Caco-2 (cell line): Measurements from ENCODE around the gene PPM1F. TPM values are rescaled to one million over a fixed set of nuclear protein-coding genes. Genes with fewer than 3 reads are reported as not detected.

Source experiments
- BruUV-seq: library from RNA; stranded (reverse); fragments of 400-500 nt; replicated peaks from 2 replicates; lab custom pipeline; 2021; lab: Mats Ljungman, UMichigan
- CTCF ChIA-PET: fragments of 300-600 bp; sonication (Branson Sonifier 250); formaldehyde crosslinking; loops from one replicate; lab custom pipeline; 2022; ENCODE audit warnings: antibody characterized with exemption; lab: Charles Lee
- POLR2A ChIA-PET: fragments of 300-600 bp; sonication (Branson Sonifier 250); formaldehyde crosslinking; loops from one replicate; lab custom pipeline; 2022; ENCODE audit warnings: antibody characterized with exemption; lab: Charles Lee
- DNase-seq, 2 experiments: peaks; one replicate each; pipeline versions ENCODE4 v3.0.0 to v3.0.0-alpha.2; 2020 to 2022
- H3K27me3 ChIP-seq: replicated peaks from 2 replicates; pipeline ENCODE4 v1.6.0; 2011; ENCODE audit warnings: low read length; ENCODE audit not compliant: control insufficient read depth, insufficient read depth
- H3K36me3 ChIP-seq: 2 replicates; pipeline ENCODE4 v1.5.1; 2011; ENCODE audit warnings: low read length; ENCODE audit not compliant: control insufficient read depth, insufficient read depth
- H3K4me1 ChIP-seq: fragments of 250-450 bp; sonication (Bioruptor Pico); 2 replicates; pipeline ENCODE4 v1.5.1; 2020; ENCODE audit warnings: mild to moderate bottlenecking
- H3K4me3 ChIP-seq: 2 replicates; pipeline ENCODE4 v1.5.1; 2011; ENCODE audit warnings: low read depth, mild to moderate bottlenecking, control low read depth, low read length
- H3K9me3 ChIP-seq: fragments of 250-450 bp; sonication (Bioruptor Pico); 2 replicates; pipeline ENCODE4 v1.5.1; 2020; ENCODE audit warnings: mild to moderate bottlenecking, moderate library complexity
- H3K27ac Mint-ChIP-seq: one replicate; pipeline ENCODE4 v1.8.0; 2022; ENCODE audit warnings: mixed read lengths; ENCODE audit not compliant: unreplicated experiment
- H3K27me3 Mint-ChIP-seq: one replicate; pipeline ENCODE4 v1.8.0; 2022; ENCODE audit warnings: mixed read lengths; ENCODE audit not compliant: insufficient read depth, unreplicated experiment
- H3K36me3 Mint-ChIP-seq: one replicate; pipeline ENCODE4 v1.8.0; 2022; ENCODE audit warnings: mild to moderate bottlenecking, mixed read lengths; ENCODE audit not compliant: insufficient read depth, unreplicated experiment
- H3K4me1 Mint-ChIP-seq: one replicate; pipeline ENCODE4 v1.8.0; 2022; ENCODE audit warnings: low read depth, mixed read lengths; ENCODE audit not compliant: unreplicated experiment
- H3K4me3 Mint-ChIP-seq: one replicate; pipeline ENCODE4 v1.8.0; 2022; ENCODE audit warnings: mild to moderate bottlenecking, moderate library complexity, mixed read lengths; ENCODE audit not compliant: unreplicated experiment
- H3K9me3 Mint-ChIP-seq: one replicate; pipeline ENCODE4 v1.8.0; 2022; ENCODE audit warnings: mixed read lengths; ENCODE audit not compliant: unreplicated experiment
- CTCF ChIP-seq, 2 experiments: fragments of 200-600 bp in 1 of 2; IDR thresholded peaks; 1 replicate in 1 of 2; 2 replicates in 1 of 2; pipeline versions ENCODE4 v1.5.1 to v1.8.0; 2011 to 2022; ENCODE audit warnings: antibody characterized with exemption in 1 of 2, control low read depth in 1 of 2, inconsistent platforms in 1 of 2, low read depth in 1 of 2, low read length in 1 of 2, mild to moderate bottlenecking in 1 of 2, moderate library complexity in 1 of 2; ENCODE audit not compliant: insufficient read depth in 1 of 2, severe bottlenecking in 1 of 2, unreplicated experiment in 1 of 2
- intact Hi-C: fragments of 100-400 bp; cut with micrococcal nuclease; formaldehyde crosslinking; loops from one replicate; pipeline ENCODE4 v1.10.0; 2022; ENCODE audit not compliant: unreplicated experiment
- total RNA-seq: library from RNA; stranded (reverse); gene quantifications from 2 replicates; pipeline ENCODE4 v1.2.3, GENCODE V29; 2022

The PPM1F gene
- total RNA-seq, 1 experiment from 2014 or later, result 25.8 TPM

- intact Hi-C loops, result no loop called here
- POLR2A ChIA-PET, result no interaction called here
- H3K27ac Mint-ChIP-seq, result no peak overlapping the region
These were observed 3.7 kb downstream of the PPM1F start for GRCh38 chr22:21948824-21949568.

GRCh38 chr22:21948390-21948789 lies 4.3 kb downstream of the PPM1F start:
- Mint-ChIP-seq H3K36me3 (peaks cover 6% of the 10 kb centered on the region), H3K27me3 (no peaks in the 10 kb centered on the region), H3K4me3 (no peak overlapping the region), H3K27ac (no peak overlapping the region), H3K9me3 (no peaks in the 10 kb centered on the region), H3K4me1 (peaks cover 7% of the 10 kb centered on the region)
- ChIA-PET CTCF (interaction anchor here (3.9 kb wide), 1 partner anchor 11 kb away, joined by 19 read pairs; no protein-coding TSS in a partner anchor), POLR2A (interaction anchor here (0.6 kb wide), 1 partner anchor 33 kb away, joined by 6 read pairs; no protein-coding TSS in a partner anchor)
- no peak for TF ChIP-seq CTCF (IDR thresholded peaks at IDR 0.05; ENCODE audit: insufficient read depth in 1 of 2, low read depth in 1 of 2, low read length in 1 of 2, severe bottlenecking in 1 of 2, unreplicated experiment in 1 of 2)
- Histone ChIP-seq H3K4me1 (peaks cover 10% of the 10 kb centered on the region; the same call in 1 of the 2 replicates), H3K36me3 (no peaks in the 10 kb centered on the region), H3K27me3 (no peaks in the 10 kb centered on the region), H3K9me3 (no peaks in the 10 kb centered on the region), H3K4me3 (no peak overlapping the region)
- no TSS peak for BruUV-seq
- no peak for DNase-seq
- intact Hi-C loops, result no loop called here

More at GRCh38 chr22:21948824-21949568, 3.7 kb downstream of the PPM1F start:
- no peak overlapping the region for H3K4me3 Mint-ChIP-seq
- no peak for DNase-seq
- no peak overlapping the region for H3K4me3 ChIP-seq
- H3K36me3 Mint-ChIP-seq, result peaks cover 6% of the 10 kb centered on the region
- H3K4me1 ChIP-seq, result peaks cover 10% of the 10 kb centered on the region; the same call in 1 of the 2 replicates
- H3K36me3 ChIP-seq, result no peaks in the 10 kb centered on the region
- no peaks in the 10 kb centered on the region for H3K27me3 ChIP-seq
- peaks cover 7% of the 10 kb centered on the region for H3K4me1 Mint-ChIP-seq
- no peak for TF ChIP-seq CTCF (IDR thresholded peaks at IDR 0.05; ENCODE audit: insufficient read depth in 1 of 2, low read depth in 1 of 2, low read length in 1 of 2, severe bottlenecking in 1 of 2, unreplicated experiment in 1 of 2)
- BruUV-seq, result no TSS peak
- H3K9me3 Mint-ChIP-seq, result no peaks in the 10 kb centered on the region
- H3K27me3 Mint-ChIP-seq, result no peaks in the 10 kb centered on the region
- no peaks in the 10 kb centered on the region for H3K9me3 ChIP-seq
- CTCF ChIA-PET, result interaction anchor here (0.6 to 3.9 kb wide), 2 partner anchors 11 to 904 kb away, joined by 3 to 19 read pairs; no protein-coding TSS in a partner anchor

GRCh38 chr22:21947040-21948014 lies 5.3 kb downstream of the PPM1F start:
- no TSS peak for BruUV-seq
- Mint-ChIP-seq H3K9me3 (no peaks in the 10 kb centered on the region), H3K36me3 (peaks cover 6% of the 10 kb centered on the region), H3K4me1 (peaks cover 7% of the 10 kb centered on the region), H3K4me3 (no peak overlapping the region), H3K27ac (peak overlapping the region; percentile 36), H3K27me3 (no peaks in the 10 kb centered on the region)
- ChIA-PET CTCF (interaction anchor here (0.7 to 3.9 kb wide), 3 partner anchors 10 to 212 kb away, joined by 3 to 19 read pairs (median 3); partner anchors contain the start of gene YPEL1), POLR2A (no interaction called here)
- H3K9me3 ChIP-seq, result no peaks in the 10 kb centered on the region
- no peaks in the 10 kb centered on the region for H3K27me3 ChIP-seq
- DNase-seq, result peak in 1 of 2 experiments; percentile 27
- intact Hi-C loops, result no loop called here
- no peak overlapping the region for H3K4me3 ChIP-seq
- no peaks in the 10 kb centered on the region for H3K36me3 ChIP-seq
- TF ChIP-seq CTCF (IDR thresholded peaks at IDR 0.05; ENCODE audit: insufficient read depth in 1 of 2, low read depth in 1 of 2, low read length in 1 of 2, severe bottlenecking in 1 of 2, unreplicated experiment in 1 of 2), result peak; percentile 53 to 61
- H3K4me1 ChIP-seq, result peaks cover 10% of the 10 kb centered on the region; the same call in 1 of the 2 replicates
